Cardiac fibroblast (primary cell): ENCODE results near the gene PSMA5.

Experiments used
- DNase-seq, 2 donors: peaks; one replicate each; pipeline versions ENCODE4 v3.0.0 to v3.0.0-alpha.2; 2010; ENCODE audit warnings: low read depth in 2 of 2
- H3K4me3 ChIP-seq, 2 donors: replicated peaks in 1 of 2; 1 replicate in 1 of 2; 2 replicates in 1 of 2; pipeline ENCODE4 v1.5.1; 2011; ENCODE audit warnings: low read depth in 2 of 2, low read length in 2 of 2, mild to moderate bottlenecking in 2 of 2, moderate library complexity in 1 of 2
- TF ChIP-seq, protein P1 (sequence below): IDR thresholded peaks from one replicate; pipeline ENCODE4 v1.5.1; 2011; ENCODE audit warnings: low read depth, mild to moderate bottlenecking, low read length, inconsistent platforms

Gene PSMA5

DNA sequence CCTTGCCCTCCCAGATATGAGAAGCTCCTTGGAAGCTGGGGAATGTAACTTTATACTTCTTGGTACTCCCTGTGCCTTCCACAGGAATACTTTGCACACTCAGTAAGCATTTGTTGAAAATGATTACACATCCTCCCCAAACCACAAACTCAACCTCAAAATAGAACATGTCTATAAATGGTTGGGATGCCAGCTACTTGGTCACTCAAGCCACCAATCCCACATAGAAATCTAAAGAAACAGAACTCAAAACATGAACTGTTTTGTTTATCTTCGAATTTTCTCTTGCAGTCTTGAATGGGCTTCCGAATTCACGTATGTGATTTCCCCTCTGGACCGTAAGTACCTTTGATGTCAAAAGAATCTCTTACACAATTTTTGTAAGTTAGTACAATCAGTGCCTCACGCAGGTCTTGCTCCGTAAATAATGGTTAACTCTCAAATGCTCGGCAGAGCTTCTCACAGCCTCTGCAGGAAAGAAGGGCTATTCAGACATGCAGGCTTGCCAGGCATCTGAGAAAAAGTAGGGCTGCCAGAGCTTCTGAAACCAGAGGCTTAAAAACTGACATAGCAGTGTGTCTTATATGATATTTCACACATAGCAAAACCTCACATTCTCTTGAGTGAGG, 55.4 kb downstream of the PSMA5 start:
- TF ChIP-seq, protein P1, sequence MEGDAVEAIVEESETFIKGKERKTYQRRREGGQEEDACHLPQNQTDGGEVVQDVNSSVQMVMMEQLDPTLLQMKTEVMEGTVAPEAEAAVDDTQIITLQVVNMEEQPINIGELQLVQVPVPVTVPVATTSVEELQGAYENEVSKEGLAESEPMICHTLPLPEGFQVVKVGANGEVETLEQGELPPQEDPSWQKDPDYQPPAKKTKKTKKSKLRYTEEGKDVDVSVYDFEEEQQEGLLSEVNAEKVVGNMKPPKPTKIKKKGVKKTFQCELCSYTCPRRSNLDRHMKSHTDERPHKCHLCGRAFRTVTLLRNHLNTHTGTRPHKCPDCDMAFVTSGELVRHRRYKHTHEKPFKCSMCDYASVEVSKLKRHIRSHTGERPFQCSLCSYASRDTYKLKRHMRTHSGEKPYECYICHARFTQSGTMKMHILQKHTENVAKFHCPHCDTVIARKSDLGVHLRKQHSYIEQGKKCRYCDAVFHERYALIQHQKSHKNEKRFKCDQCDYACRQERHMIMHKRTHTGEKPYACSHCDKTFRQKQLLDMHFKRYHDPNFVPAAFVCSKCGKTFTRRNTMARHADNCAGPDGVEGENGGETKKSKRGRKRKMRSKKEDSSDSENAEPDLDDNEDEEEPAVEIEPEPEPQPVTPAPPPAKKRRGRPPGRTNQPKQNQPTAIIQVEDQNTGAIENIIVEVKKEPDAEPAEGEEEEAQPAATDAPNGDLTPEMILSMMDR: no peak
- peak; percentile 75 to 94 for DNase-seq
- H3K4me3 ChIP-seq: peak overlapping the region in 1 of 2 donors; percentile 19

DNA sequence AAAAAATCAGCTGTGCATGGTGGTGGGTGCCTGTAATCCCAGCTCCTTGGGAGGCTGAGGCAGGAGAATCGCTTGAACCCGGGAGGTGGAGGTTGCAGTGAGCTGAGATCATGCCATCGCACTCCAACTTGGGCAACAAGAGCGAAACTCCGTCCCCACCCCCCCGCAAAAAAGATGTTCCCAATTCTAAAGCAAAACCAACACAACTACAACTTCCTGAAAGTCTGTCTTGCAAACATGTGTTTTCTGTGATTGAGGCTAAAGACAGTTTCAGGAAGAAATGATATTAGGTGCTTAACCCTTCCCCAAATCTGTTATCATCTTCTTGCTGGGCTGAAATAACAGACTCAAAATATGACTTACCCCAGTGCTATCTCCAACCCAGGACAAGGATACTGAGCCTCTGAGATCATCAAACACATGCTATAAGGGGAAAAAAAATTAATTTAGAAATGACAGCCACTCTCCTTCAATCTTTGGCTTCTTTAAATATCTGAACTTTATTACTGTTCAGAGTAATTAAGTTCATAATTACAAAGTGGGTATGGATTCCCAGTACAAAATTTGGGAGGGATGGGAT, 57.0 kb downstream of the PSMA5 start:
- no peak overlapping the region for H3K4me3 ChIP-seq
- DNase-seq: peak in 1 of 2 donors; percentile 61
- TF ChIP-seq, protein P1: no peak

GRCh38 chr1:109368464-109368863, 57.8 kb downstream of the PSMA5 start:
- H3K4me3 ChIP-seq: no peak overlapping the region
- peak in 1 of 2 donors; percentile 12 for DNase-seq
- TF ChIP-seq, protein P1: no peak

DNA sequence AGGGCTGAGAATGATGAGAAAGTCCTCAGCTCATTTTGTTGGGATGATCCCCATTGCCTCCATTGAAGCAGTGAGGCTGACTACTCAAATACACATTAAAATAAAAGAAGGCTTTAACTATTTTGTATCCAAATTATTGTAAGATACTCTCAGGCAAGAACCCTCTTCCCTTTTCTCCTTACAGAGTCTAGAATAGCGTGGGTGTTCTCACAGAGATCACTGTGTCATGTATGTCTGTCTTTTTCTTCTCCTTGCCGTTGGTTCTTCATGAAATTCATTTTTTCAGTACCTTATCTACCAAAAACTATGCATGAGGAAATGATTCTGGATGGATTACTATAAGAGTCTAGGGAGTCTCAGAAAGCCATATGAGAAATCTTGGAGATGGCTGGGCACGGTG, 58.6 kb downstream of the PSMA5 start:
- DNase-seq: no peak
- TF ChIP-seq, protein P1: no peak
- H3K4me3 ChIP-seq: no peak overlapping the region

- TF ChIP-seq, protein P1: no peak
- DNase-seq: peak in 1 of 2 donors; percentile 18
- no peak overlapping the region for H3K4me3 ChIP-seq
Measured at GRCh38 chr1:109365642-109366204, 60.5 kb downstream of the PSMA5 start.

DNA sequence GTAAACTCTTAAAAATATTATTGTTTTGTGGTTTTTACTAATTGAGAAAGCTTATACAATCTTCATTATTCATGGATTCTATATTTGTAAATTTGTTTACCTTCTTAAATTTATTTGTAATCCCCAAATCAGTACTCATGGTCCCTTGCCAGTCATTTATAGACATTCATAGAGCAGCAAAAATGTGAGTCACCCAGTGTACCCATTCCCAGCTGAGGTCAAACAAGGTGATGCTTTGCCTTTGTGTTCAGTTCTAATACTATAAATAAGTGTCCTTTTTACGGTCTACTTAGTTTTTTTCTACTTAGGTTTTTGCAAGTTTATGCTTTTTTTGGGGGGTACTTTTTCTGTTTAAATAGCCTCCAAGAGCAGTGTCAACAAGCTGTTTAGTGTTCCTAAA, 64.6 kb downstream of the PSMA5 start:
- DNase-seq: peak in 1 of 2 donors; percentile 67
- no peak overlapping the region for H3K4me3 ChIP-seq
- TF ChIP-seq, protein P1: no peak
